Cardiac fibroblast (primary cell): ENCODE results near the gene CSH2.

Experiments used
- DNase-seq, 2 donors: peaks; one replicate each; pipeline versions ENCODE4 v3.0.0 to v3.0.0-alpha.2; 2010; ENCODE audit warnings: low read depth in 2 of 2
- H3K4me3 ChIP-seq, 2 donors: replicated peaks in 1 of 2; 1 replicate in 1 of 2; 2 replicates in 1 of 2; pipeline ENCODE4 v1.5.1; 2011; ENCODE audit warnings: low read depth in 2 of 2, low read length in 2 of 2, mild to moderate bottlenecking in 2 of 2, moderate library complexity in 1 of 2
- CTCF ChIP-seq: IDR thresholded peaks from one replicate; pipeline ENCODE4 v1.5.1; 2011; ENCODE audit warnings: low read depth, mild to moderate bottlenecking, low read length, inconsistent platforms

The CSH2 gene

GRCh38 chr17:63832455-63832854 lies 41.0 kb downstream of the CSH2 start:
- TF ChIP-seq CTCF, result no peak
- H3K4me3 ChIP-seq, result no peak overlapping the region
- no peak for DNase-seq

- no peak for TF ChIP-seq CTCF
- DNase-seq, result no peak
- H3K4me3 ChIP-seq, result no peak overlapping the region
Measured at GRCh38 chr17:63832014-63832413, 41.5 kb downstream of the CSH2 start.

GRCh38 chr17:63831505-63831904 lies 42.0 kb downstream of the CSH2 start:
- H3K4me3 ChIP-seq, result no peak overlapping the region
- no peak for TF ChIP-seq CTCF
- no peak for DNase-seq

GRCh38 chr17:63830904-63831491 lies 42.5 kb downstream of the CSH2 start:
- TF ChIP-seq CTCF, result no peak
- DNase-seq, result no peak
- no peak overlapping the region for H3K4me3 ChIP-seq

- H3K4me3 ChIP-seq, result no peak overlapping the region
- DNase-seq, result no peak
- no peak for TF ChIP-seq CTCF
Measured at GRCh38 chr17:63830278-63830677, 43.2 kb downstream of the CSH2 start.

- no peak for TF ChIP-seq CTCF
- H3K4me3 ChIP-seq, result no peak overlapping the region
- no peak for DNase-seq
Measured at GRCh38 chr17:63828936-63829335, 44.5 kb downstream of the CSH2 start.

GRCh38 chr17:63827801-63828221 lies 45.7 kb downstream of the CSH2 start:
- DNase-seq, result peak in 1 of 2 donors; percentile 17
- H3K4me3 ChIP-seq, result peak overlapping the region; percentile 92
- no peak for TF ChIP-seq CTCF
